Amniotic stem cell (primary cell): Measurements from ENCODE around the gene DMXL1.
"Not testable (repeated sequence)": the region's sequence is repeated elsewhere in the genome, so short reads cannot be mapped to it uniquely, and the experiment has no call there.

Experiments
- DNase-seq: peaks from one replicate; lab custom pipeline; 2025; lab: John Stamatoyannopoulos, UW

DMXL1 gene

GRCh38 chr5:119217183-119217582 lies 146.3 kb downstream of the DMXL1 start:
- DNase-seq: no peak

GRCh38 chr5:119218830-119219782 lies 148.2 kb downstream of the DMXL1 start:
- no peak for DNase-seq

GRCh38 chr5:119220576-119221197 lies 149.8 kb downstream of the DMXL1 start:
- DNase-seq: no peak

GRCh38 chr5:119221330-119221729 lies 150.4 kb downstream of the DMXL1 start:
- DNase-seq: no peak

GRCh38 chr5:119229950-119230349 lies 159.1 kb downstream of the DMXL1 start:
- no peak for DNase-seq

GRCh38 chr5:119238265-119239118 lies 167.6 kb downstream of the DMXL1 start:
- DNase-seq: no peak

GRCh38 chr5:119239119-119239417 lies 168.2 kb downstream of the DMXL1 start:
- DNase-seq: no peak

- DNase-seq: not testable (repeated sequence)
Observed at GRCh38 chr5:119239826-119240225, 168.9 kb downstream of the DMXL1 start.

GRCh38 chr5:119243888-119244287 lies 173.0 kb downstream of the DMXL1 start:
- no peak for DNase-seq

GRCh38 chr5:119250946-119251901 lies 180.3 kb downstream of the DMXL1 start:
- DNase-seq: no peak

- DNase-seq: no peak
Observed at GRCh38 chr5:119255571-119256356, 184.9 kb downstream of the DMXL1 start.

- no peak for DNase-seq
Observed at GRCh38 chr5:119257613-119258012, 186.7 kb downstream of the DMXL1 start.

- DNase-seq: no peak
Observed at GRCh38 chr5:119263639-119264038, 192.8 kb downstream of the DMXL1 start.

GRCh38 chr5:119264186-119264585 lies 193.3 kb downstream of the DMXL1 start:
- DNase-seq: no peak

- DNase-seq: peak; percentile 95
Observed at GRCh38 chr5:119267958-119268386, 197.1 kb downstream of the DMXL1 start.

- peak; percentile 85 for DNase-seq
Observed at GRCh38 chr5:119268387-119269060, 197.6 kb downstream of the DMXL1 start.

- no peak for DNase-seq
Observed at GRCh38 chr5:119269061-119269944, 198.4 kb downstream of the DMXL1 start.

- no peak for DNase-seq
Observed at GRCh38 chr5:119270121-119270565, 199.3 kb downstream of the DMXL1 start.
